ENCODE results near the gene GPI. TPM values are rescaled to one million over a fixed set of nuclear protein-coding genes. Genes with fewer than 3 reads are reported as not detected.

The GPI gene
- total and polyA plus RNA-seq, 9 of the 15 experiments (the other 6 are each of a cell fraction or from before 2014, with no cell fraction given) = 88.3 to 358 (median 122) TPM

DNA sequence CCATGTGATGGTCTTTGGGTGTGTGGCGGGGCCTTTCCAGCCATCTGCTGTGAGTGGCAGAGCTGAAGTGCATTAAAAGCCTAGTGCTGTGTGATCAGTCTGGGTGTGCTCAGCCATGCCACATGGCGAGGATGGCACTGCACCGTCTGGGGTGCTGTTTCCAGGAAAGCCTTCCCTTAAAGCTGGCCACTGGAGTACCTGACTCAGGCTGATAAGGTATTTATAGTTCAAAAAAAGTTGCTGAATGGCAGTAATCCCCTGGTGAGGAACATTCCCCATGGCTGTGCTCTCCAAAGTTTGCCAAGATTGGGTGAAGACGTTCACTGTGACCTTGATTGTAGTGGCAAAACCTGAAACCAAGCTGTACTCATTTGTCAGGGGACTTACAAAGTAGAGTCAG is 6.0 kb downstream of the GPI start (continued):
- TF ChIP-seq ADNP (tag; IDR thresholded peaks at IDR 0.05) = no peak

DNA sequence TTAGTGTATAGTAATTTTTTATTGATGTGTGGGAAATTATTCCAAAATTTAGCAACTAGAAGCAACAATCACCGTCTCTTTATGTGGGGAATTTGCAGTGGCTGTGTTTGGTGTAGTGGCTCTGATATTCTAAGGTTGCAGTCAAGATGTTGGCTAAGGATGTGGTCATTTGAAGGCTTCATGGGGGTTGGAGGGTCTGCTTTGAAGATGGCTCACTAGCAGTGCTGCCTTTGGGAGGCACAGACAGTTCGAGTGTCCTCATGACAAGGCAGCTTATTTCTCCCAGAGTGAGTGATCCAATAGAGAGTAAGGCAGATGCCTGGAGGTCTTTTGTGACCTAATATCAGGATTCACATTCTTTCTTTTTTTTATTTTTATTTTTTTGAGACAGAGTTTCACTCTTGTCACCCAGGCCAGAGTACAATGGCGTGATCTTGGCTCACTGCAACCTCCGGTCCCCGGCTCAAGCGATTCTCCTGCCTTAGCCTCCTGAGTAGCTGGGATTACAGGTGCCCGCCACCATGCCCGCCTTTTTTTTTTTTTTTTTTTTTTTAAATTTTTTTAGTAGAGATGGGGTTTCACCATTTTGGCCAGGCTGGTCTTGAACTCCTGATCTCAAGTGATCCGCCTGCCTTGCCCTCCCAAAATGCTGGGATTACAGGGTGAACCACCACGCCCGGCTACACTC is 8.7 kb downstream of the GPI start:
- TF ChIP-seq SMARCC2 (IDR thresholded peaks at IDR 0.05; ENCODE audit: low read depth) = no peak
- TF ChIP-seq, protein P1, sequence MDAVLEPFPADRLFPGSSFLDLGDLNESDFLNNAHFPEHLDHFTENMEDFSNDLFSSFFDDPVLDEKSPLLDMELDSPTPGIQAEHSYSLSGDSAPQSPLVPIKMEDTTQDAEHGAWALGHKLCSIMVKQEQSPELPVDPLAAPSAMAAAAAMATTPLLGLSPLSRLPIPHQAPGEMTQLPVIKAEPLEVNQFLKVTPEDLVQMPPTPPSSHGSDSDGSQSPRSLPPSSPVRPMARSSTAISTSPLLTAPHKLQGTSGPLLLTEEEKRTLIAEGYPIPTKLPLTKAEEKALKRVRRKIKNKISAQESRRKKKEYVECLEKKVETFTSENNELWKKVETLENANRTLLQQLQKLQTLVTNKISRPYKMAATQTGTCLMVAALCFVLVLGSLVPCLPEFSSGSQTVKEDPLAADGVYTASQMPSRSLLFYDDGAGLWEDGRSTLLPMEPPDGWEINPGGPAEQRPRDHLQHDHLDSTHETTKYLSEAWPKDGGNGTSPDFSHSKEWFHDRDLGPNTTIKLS (IDR thresholded peaks at IDR 0.05; ENCODE audit: borderline replicate concordance, low read depth) = no peak
- TF ChIP-seq TEAD2 (tag; IDR thresholded peaks at IDR 0.05) = no peak
- TF ChIP-seq, protein P2, sequence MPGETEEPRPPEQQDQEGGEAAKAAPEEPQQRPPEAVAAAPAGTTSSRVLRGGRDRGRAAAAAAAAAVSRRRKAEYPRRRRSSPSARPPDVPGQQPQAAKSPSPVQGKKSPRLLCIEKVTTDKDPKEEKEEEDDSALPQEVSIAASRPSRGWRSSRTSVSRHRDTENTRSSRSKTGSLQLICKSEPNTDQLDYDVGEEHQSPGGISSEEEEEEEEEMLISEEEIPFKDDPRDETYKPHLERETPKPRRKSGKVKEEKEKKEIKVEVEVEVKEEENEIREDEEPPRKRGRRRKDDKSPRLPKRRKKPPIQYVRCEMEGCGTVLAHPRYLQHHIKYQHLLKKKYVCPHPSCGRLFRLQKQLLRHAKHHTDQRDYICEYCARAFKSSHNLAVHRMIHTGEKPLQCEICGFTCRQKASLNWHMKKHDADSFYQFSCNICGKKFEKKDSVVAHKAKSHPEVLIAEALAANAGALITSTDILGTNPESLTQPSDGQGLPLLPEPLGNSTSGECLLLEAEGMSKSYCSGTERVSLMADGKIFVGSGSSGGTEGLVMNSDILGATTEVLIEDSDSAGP (CRISPR knock-in tag; IDR thresholded peaks at IDR 0.05) = no peak
- no peak for TF ChIP-seq CTBP1 (IDR thresholded peaks at IDR 0.05; ENCODE audit: borderline replicate concordance)
- TF ChIP-seq, protein P3, sequence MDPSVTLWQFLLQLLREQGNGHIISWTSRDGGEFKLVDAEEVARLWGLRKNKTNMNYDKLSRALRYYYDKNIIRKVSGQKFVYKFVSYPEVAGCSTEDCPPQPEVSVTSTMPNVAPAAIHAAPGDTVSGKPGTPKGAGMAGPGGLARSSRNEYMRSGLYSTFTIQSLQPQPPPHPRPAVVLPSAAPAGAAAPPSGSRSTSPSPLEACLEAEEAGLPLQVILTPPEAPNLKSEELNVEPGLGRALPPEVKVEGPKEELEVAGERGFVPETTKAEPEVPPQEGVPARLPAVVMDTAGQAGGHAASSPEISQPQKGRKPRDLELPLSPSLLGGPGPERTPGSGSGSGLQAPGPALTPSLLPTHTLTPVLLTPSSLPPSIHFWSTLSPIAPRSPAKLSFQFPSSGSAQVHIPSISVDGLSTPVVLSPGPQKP (CRISPR knock-in tag; IDR thresholded peaks at IDR 0.05) = no peak
- intact Hi-C loops (cut with micrococcal nuclease) (no loop called here), in situ Hi-C loops (cut with MboI) (no loop called here)
- Histone ChIP-seq H3K9me3 (replicated peaks; ENCODE audit: control insufficient read depth, insufficient read depth, low read depth, low read length) (no peaks in the 10 kb centered on the region), H3K27me3 (ENCODE audit: control insufficient read depth in 2 of 2, insufficient read depth in 2 of 2, low read length in 2 of 2) (no peaks in the 10 kb centered on the region), H3K79me2 (ENCODE audit: control insufficient read depth, insufficient read depth, low read length) (peaks cover 56% of the 10 kb centered on the region), H3K9me1 (ENCODE audit: control insufficient read depth, insufficient read depth, low read length) (no peaks in the 10 kb centered on the region), H3K9ac (ENCODE audit: insufficient read depth in 1 of 2, low read depth in 2 of 2, low read length in 2 of 2) (no peak overlapping the region), H2AFZ (ENCODE audit: low read depth, low read length) (no peak overlapping the region), H3K4me3 (no peak overlapping the region), H3K27ac (ENCODE audit: extremely low read depth, low read depth, low read length) (no peak overlapping the region; the same call in 2 of the 3 replicates), H3K4me2 (ENCODE audit: insufficient read depth, low read length) (no peak overlapping the region), H4K20me1 (replicated peaks; ENCODE audit: control insufficient read depth, insufficient read depth, low read length) (peaks cover 11% of the 10 kb centered on the region; the same call in 1 of the 2 replicates), H3K36me3 (ENCODE audit: control insufficient read depth, insufficient read depth, low read length) (peaks cover 87% of the 10 kb centered on the region), H3K4me1 (replicated peaks in 1 of 2; ENCODE audit: control insufficient read depth in 2 of 2, insufficient read depth in 2 of 2, low read length in 2 of 2) (peaks cover 4% of the 10 kb centered on the region in 2 experiments; a peak in 3 of 5 replicates)
- WGBS (ENCODE audit: insufficient coverage, low coverage, missing lambda C conversion rate) = 95% methylated on average over 9 of the region's 11 CpGs
- ATAC-seq = no peak
- POLR2A ChIA-PET = interaction anchor here (0.5 to 1.4 kb wide), 3 partner anchors 11 to 312 kb away, joined by 3 to 6 read pairs (median 3); no protein-coding TSS in a partner anchor
- FAIRE-seq = no peak
- BruUV-seq (replicated peaks) = no TSS peak
- CTCF ChIA-PET (ENCODE audit: low intra/inter-chr PET ratio) = no interaction called here
- no peak for DNase-seq (ENCODE audit: extremely low read depth in 1 of 4, low spot score in 3 of 4)

All from K562 (cell line).